K562 (cell line): Measurements from ENCODE around the gene TPM4. TPM values are rescaled to one million over a fixed set of nuclear protein-coding genes. Genes with fewer than 3 reads are reported as not detected.
A peak's percentile ranks its signal among the peaks of the same experiment; 100 is the strongest.

ENCODE experiments used
- HDAC3 ChIP-seq: fragments of 450-650 bp; IDR thresholded peaks from 2 replicates; pipeline ENCODE4 v1.6.1; 2018; ENCODE audit warnings: borderline replicate concordance, mild to moderate bottlenecking, moderate library complexity; ENCODE audit not compliant: partially characterized antibody
- MCM5 ChIP-seq: fragments of 450-650 bp; IDR thresholded peaks from 2 replicates; pipeline ENCODE4 v1.6.1; 2016; ENCODE audit warnings: low read depth
- polyA plus RNA-seq, 8 experiments: library from polyadenylated mRNA; depleted of rRNA in 4 of 8; stranded (reverse) in 5 of 8; unstranded in 3 of 8; fragments of >200 nt; fragmentation: Nextera tagmentation in 2 of 8; fragmentation: Illumina TruSeq in 1 of 8; extraction: Ambion mirVana in 2 of 8; extraction: Trizol in 1 of 8; gene quantifications; 2 replicates each; pipeline versions ENCODE4 v1.2.1 to v1.2.3, GENCODE V29; 2011 to 2014; ENCODE audit warnings: inconsistent platforms in 1 of 8, missing spikeins in 1 of 8
- total RNA-seq, 7 experiments: library from RNA; depleted of rRNA in 6 of 7; stranded (reverse); fragments of >200 nt in 6 of 7; fragmentation: Illumina TruSeq in 2 of 7; extraction: Trizol in 2 of 7; gene quantifications; 2 replicates each; pipeline versions ENCODE4 v1.2.1 to v1.2.3, GENCODE V29; 2011 to 2021; ENCODE audit warnings: low replicate concordance in 1 of 7
- TF ChIP-seq, protein P1 (sequence below), 2 experiments: IDR thresholded peaks; 2 replicates each; pipeline ENCODE4 v1.6.1; 2012; ENCODE audit warnings: improper control_type of control experiment in 2 of 2, low read depth in 2 of 2, low read length in 2 of 2, borderline replicate concordance in 1 of 2
- TF ChIP-seq, protein P2 (sequence below): fragments of 250-450 bp; sonication (Bioruptor Pico); IDR thresholded peaks from 2 replicates; pipeline ENCODE4 v1.9.0; 2021; ENCODE audit warnings: mild to moderate bottlenecking, inconsistent platforms
- TF ChIP-seq, protein P3 (sequence below): fragments of 150-350 bp; IDR thresholded peaks from 2 replicates; pipeline ENCODE4 v1.6.1; 2014; ENCODE audit warnings: low read depth, mild to moderate bottlenecking, low read length, borderline replicate concordance
- TF ChIP-seq, protein P4 (sequence below): fragments of 450-650 bp; formaldehyde crosslinking; IDR thresholded peaks from 2 replicates; pipeline ENCODE4 v1.4.0; 2020; ENCODE audit warnings: mild to moderate bottlenecking

The TPM4 gene
- total and polyA plus RNA-seq, 9 of the 15 experiments (the other 6 are each of a cell fraction or from before 2014, with no cell fraction given), result 28.1 to 111 (median 77.4) TPM

DNA sequence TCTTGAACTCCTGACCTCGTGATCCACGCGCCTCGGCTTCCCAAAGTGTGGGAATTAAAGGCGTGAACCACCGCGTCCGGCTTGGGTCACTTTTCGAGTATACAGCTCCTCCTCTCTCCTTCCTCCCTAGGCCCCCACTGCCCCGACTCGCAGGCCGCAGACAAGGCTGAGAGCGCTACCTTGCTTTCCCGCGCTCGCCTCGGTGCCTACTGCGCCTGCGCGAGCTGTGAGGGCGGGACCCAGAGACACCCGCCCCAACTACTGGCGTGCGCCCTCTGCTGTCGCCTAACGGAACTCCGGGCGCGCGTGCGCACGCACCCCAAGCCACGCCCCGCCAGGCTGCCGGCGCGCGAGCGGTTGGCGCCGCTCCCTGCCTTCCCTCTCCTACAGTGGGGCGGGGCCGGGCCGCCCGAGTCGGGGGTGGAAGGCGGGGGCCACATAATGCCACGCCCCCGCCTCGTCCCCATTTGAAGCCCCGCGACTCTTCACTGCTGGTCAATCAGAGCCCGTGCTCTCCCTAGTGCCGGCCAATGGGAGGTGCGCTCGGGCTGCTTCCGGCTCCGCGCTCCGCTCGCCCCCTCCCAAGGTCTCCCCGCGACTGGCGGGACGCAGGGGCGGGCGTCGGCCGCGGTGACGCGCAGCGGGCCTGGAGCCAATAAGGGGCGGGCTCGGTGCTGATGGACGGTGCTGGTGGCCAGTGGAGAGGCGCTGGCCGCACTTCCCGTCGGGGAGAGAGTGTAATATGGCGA, 35.0 kb downstream of the TPM4 start, which contains the start of gene RAB8A (continued):
- TF ChIP-seq, protein P1, sequence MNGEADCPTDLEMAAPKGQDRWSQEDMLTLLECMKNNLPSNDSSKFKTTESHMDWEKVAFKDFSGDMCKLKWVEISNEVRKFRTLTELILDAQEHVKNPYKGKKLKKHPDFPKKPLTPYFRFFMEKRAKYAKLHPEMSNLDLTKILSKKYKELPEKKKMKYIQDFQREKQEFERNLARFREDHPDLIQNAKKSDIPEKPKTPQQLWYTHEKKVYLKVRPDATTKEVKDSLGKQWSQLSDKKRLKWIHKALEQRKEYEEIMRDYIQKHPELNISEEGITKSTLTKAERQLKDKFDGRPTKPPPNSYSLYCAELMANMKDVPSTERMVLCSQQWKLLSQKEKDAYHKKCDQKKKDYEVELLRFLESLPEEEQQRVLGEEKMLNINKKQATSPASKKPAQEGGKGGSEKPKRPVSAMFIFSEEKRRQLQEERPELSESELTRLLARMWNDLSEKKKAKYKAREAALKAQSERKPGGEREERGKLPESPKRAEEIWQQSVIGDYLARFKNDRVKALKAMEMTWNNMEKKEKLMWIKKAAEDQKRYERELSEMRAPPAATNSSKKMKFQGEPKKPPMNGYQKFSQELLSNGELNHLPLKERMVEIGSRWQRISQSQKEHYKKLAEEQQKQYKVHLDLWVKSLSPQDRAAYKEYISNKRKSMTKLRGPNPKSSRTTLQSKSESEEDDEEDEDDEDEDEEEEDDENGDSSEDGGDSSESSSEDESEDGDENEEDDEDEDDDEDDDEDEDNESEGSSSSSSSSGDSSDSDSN (IDR thresholded peaks at IDR 0.05; ENCODE audit: borderline replicate concordance in 1 of 2, low read depth in 2 of 2, low read length in 2 of 2), result 0 out of 4 replicates have a peak, but pooled peaks of 1 of the 2 experiments have one; percentile 6
- TF ChIP-seq MCM5, result no peak
- TF ChIP-seq, protein P2, sequence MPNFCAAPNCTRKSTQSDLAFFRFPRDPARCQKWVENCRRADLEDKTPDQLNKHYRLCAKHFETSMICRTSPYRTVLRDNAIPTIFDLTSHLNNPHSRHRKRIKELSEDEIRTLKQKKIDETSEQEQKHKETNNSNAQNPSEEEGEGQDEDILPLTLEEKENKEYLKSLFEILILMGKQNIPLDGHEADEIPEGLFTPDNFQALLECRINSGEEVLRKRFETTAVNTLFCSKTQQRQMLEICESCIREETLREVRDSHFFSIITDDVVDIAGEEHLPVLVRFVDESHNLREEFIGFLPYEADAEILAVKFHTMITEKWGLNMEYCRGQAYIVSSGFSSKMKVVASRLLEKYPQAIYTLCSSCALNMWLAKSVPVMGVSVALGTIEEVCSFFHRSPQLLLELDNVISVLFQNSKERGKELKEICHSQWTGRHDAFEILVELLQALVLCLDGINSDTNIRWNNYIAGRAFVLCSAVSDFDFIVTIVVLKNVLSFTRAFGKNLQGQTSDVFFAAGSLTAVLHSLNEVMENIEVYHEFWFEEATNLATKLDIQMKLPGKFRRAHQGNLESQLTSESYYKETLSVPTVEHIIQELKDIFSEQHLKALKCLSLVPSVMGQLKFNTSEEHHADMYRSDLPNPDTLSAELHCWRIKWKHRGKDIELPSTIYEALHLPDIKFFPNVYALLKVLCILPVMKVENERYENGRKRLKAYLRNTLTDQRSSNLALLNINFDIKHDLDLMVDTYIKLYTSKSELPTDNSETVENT, result peak; percentile 77
- TF ChIP-seq, protein P3, sequence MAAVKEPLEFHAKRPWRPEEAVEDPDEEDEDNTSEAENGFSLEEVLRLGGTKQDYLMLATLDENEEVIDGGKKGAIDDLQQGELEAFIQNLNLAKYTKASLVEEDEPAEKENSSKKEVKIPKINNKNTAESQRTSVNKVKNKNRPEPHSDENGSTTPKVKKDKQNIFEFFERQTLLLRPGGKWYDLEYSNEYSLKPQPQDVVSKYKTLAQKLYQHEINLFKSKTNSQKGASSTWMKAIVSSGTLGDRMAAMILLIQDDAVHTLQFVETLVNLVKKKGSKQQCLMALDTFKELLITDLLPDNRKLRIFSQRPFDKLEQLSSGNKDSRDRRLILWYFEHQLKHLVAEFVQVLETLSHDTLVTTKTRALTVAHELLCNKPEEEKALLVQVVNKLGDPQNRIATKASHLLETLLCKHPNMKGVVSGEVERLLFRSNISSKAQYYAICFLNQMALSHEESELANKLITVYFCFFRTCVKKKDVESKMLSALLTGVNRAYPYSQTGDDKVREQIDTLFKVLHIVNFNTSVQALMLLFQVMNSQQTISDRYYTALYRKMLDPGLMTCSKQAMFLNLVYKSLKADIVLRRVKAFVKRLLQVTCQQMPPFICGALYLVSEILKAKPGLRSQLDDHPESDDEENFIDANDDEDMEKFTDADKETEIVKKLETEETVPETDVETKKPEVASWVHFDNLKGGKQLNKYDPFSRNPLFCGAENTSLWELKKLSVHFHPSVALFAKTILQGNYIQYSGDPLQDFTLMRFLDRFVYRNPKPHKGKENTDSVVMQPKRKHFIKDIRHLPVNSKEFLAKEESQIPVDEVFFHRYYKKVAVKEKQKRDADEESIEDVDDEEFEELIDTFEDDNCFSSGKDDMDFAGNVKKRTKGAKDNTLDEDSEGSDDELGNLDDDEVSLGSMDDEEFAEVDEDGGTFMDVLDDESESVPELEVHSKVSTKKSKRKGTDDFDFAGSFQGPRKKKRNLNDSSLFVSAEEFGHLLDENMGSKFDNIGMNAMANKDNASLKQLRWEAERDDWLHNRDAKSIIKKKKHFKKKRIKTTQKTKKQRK, result peak; percentile 59
- TF ChIP-seq, protein P4, sequence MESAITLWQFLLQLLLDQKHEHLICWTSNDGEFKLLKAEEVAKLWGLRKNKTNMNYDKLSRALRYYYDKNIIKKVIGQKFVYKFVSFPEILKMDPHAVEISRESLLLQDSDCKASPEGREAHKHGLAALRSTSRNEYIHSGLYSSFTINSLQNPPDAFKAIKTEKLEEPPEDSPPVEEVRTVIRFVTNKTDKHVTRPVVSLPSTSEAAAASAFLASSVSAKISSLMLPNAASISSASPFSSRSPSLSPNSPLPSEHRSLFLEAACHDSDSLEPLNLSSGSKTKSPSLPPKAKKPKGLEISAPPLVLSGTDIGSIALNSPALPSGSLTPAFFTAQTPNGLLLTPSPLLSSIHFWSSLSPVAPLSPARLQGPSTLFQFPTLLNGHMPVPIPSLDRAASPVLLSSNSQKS (CRISPR knock-in tag), result no peak
- TF ChIP-seq HDAC3, result no peak
